NB4 (cell line): Measurements from ENCODE around the gene TMEM52.

Experiments used
- DNase-seq: peaks from one replicate; pipeline ENCODE4 v3.0.0; 2010; ENCODE audit warnings: low read depth
- H3K4me3 ChIP-seq: one replicate; pipeline ENCODE4 v1.5.1; 2011; ENCODE audit warnings: mild to moderate bottlenecking, low read depth, low read length, moderate library complexity
- CTCF ChIP-seq: IDR thresholded peaks from one replicate; pipeline ENCODE4 v1.5.1; 2012; ENCODE audit warnings: low read depth, low read length
- MYC ChIP-seq: IDR thresholded peaks from 2 replicates; pipeline ENCODE4 v1.6.1; 2011; ENCODE audit warnings: low read depth, low read length
- POLR2A ChIP-seq: IDR thresholded peaks from 2 replicates; pipeline ENCODE4 v1.6.1; 2011; ENCODE audit warnings: mild to moderate bottlenecking; ENCODE audit not compliant: insufficient read length; ENCODE audit errors: extremely low read depth
- TF ChIP-seq, protein P1 (sequence below): IDR thresholded peaks from 2 replicates; pipeline ENCODE4 v1.6.1; 2011; ENCODE audit warnings: low read depth, low read length

The TMEM52 gene

DNA sequence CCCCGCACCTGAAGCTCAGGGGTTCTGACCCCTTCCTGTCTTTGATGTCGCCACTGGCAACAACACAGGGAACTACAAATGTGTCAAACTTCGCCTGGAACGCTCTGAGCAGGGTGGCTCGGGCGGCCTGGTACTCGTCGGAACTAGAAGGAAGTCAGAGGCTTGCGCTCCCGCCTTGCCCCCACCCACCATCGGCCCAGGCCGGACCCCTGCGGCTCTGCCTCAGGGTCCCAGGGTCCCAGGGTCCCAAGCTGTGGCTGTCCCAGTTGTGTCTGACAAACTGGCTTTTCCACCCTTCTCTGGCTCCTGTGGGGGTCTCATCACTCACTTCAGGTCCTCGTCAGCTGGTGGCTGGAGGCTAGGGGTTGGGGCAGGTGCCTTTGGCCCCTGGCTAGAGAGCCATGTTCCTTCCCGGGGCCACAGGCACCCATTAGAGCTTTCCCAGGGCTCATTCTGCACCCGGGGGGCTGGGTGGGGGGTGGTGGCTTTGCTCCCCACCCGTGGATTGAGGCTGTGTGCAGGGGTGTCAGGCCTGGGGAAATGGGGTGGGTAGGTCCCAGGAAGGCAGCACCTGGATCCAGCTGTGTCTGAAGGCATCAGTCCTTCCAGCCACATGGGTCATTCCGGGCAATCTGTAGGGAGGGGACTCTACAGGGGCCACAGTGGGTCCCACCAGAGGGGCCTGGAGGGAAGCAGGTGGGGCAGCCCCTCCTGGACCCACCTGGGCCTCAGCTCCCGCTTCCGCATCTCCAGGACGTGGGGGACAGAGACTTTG, 8.0 kb upstream of the TMEM52 start:
- TF ChIP-seq MYC (no peak), CTCF (no peak), POLR2A (no peak)
- TF ChIP-seq, protein P1, sequence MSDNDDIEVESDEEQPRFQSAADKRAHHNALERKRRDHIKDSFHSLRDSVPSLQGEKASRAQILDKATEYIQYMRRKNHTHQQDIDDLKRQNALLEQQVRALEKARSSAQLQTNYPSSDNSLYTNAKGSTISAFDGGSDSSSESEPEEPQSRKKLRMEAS = no peak
- DNase-seq = no peak
- H3K4me3 ChIP-seq = no peak overlapping the region

- TF ChIP-seq MYC (no peak), CTCF (no peak), POLR2A (no peak)
- TF ChIP-seq, protein P1 = no peak
- DNase-seq = no peak
- no peak overlapping the region for H3K4me3 ChIP-seq
These were observed 7.3 kb upstream of the TMEM52 start for GRCh38 chr1:1926346-1926811.

- no peak for TF ChIP-seq CTCF
- TF ChIP-seq MYC = no peak
- TF ChIP-seq, protein P1 = no peak
- no peak for TF ChIP-seq POLR2A
- H3K4me3 ChIP-seq = no peak overlapping the region
These were observed 6.6 kb upstream of the TMEM52 start for GRCh38 chr1:1925437-1926345.

GRCh38 chr1:1924849-1925248, 5.8 kb upstream of the TMEM52 start:
- DNase-seq = no peak
- H3K4me3 ChIP-seq = no peak overlapping the region
- TF ChIP-seq POLR2A = no peak
- TF ChIP-seq, protein P1 = no peak
- TF ChIP-seq MYC = no peak
- no peak for TF ChIP-seq CTCF

More at GRCh38 chr1:1925437-1926345, 6.6 kb upstream of the TMEM52 start:
- no peak for DNase-seq

DNA sequence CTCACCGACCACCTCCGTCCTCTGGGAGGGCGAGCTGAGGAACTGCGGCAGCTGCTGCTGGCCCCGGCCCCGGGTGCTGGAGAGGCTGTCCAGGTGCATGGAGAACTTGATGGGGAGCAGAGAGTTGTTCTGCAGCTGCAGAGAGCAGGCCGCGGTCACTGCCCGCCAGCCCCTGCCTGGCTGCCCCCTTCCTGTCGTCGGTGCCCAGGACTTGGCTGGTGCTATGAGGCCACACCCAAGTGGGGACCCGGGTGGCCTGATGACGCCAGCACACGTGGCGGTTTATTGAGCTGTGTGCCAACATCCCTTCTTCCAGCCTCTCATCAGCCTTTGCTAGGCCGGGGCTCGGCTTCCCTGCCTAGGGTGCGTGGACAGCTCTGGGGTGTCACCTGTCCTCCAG, 5.3 kb upstream of the TMEM52 start:
- DNase-seq = no peak
- no peak overlapping the region for H3K4me3 ChIP-seq
- TF ChIP-seq POLR2A (no peak), MYC (no peak), CTCF (no peak)
- TF ChIP-seq, protein P1 = no peak
